Hepatocyte (in vitro differentiated cells): ENCODE results near the gene CAMK2G.

ENCODE experiments used
- CTCF ChIP-seq: fragments of 200-600 bp; sonication (generic); IDR thresholded peaks from 2 replicates; pipeline ENCODE4 v1.5.1; 2016; ENCODE audit warnings: antibody characterized with exemption, mild to moderate bottlenecking; ENCODE audit not compliant: poor library complexity
- EZH2 ChIP-seq: fragments of 200-600 bp; sonication (generic); IDR thresholded peaks from 2 replicates; pipeline ENCODE4 v1.6.1; 2016; ENCODE audit warnings: antibody characterized with exemption, mild to moderate bottlenecking, borderline replicate concordance
- EZH2phosphoT487 ChIP-seq: fragments of 200-600 bp; sonication (generic); IDR thresholded peaks from one replicate; pipeline ENCODE4 v1.6.1; 2018; ENCODE audit warnings: antibody characterized with exemption, mild to moderate bottlenecking, low read depth, moderate library complexity; ENCODE audit not compliant: unreplicated experiment, severe bottlenecking

GRCh38 chr10:73813333-73813732 is 61.0 kb downstream of the CAMK2G start:
- no peak for TF ChIP-seq CTCF
- TF ChIP-seq EZH2 = no peak
- TF ChIP-seq EZH2phosphoT487 = no peak
